Muscle of leg (tissue), 11 donors: ENCODE measurements around the gene CD46. TPM values are rescaled to one million over a fixed set of nuclear protein-coding genes. Genes with fewer than 3 reads are reported as not detected.

Experiments used
- DNase-seq: peaks from one replicate; pipeline ENCODE4 v3.0.0; 2013
- H3K27ac ChIP-seq: one replicate; pipeline ENCODE4 v1.5.1; 2013; ENCODE audit warnings: mild to moderate bottlenecking, low read length, control low read depth
- H3K27me3 ChIP-seq: one replicate; pipeline ENCODE4 v1.6.1; 2013; ENCODE audit warnings: low read length; ENCODE audit not compliant: control insufficient read depth, insufficient read depth
- H3K36me3 ChIP-seq: one replicate; pipeline ENCODE4 v1.6.1; 2013; ENCODE audit warnings: low read length; ENCODE audit not compliant: control insufficient read depth, insufficient read depth
- H3K4me1 ChIP-seq: one replicate; pipeline ENCODE4 v1.6.1; 2013; ENCODE audit warnings: low read length; ENCODE audit not compliant: control insufficient read depth, insufficient read depth
- H3K4me3 ChIP-seq: one replicate; pipeline ENCODE4 v1.5.1; 2013; ENCODE audit warnings: low read length, control low read depth
- H3K9me3 ChIP-seq: replicated peaks from 2 replicates; pipeline ENCODE4 v1.6.1; 2013; ENCODE audit warnings: low read depth, low read length; ENCODE audit not compliant: control insufficient read depth
- WGBS: methylation state at CpG from one replicate; pipeline ENCODE4 v1.1.5; 2013; ENCODE audit warnings: missing lambda C conversion rate; ENCODE audit not compliant: insufficient coverage; 5-methylcytosine and 5-hydroxymethylcytosine counted together
- polyA plus RNA-seq, 8 donors: library from polyadenylated mRNA; unstranded; fragments of 120-200 nt; gene quantifications; one replicate each; pipeline versions ENCODE4 v1.2.1 to v1.2.3, GENCODE V29; 2013; ENCODE audit warnings: inconsistent platforms in 1 of 8, low replicate concordance in 1 of 8; ENCODE audit not compliant: insufficient read length in 8 of 8, insufficient read depth in 1 of 8
- total RNA-seq: library from RNA; stranded (reverse); fragments of 120-200 nt; gene quantifications from one replicate; pipeline ENCODE4 v1.2.4, GENCODE V29; 2013

CD46 gene
- total and polyA plus RNA-seq, 9 donors = 52.1 to 97.3 (median 77.3) TPM

- Histone ChIP-seq H3K4me3 (no peak overlapping the region), H3K9me3 (no peaks in the 10 kb centered on the region), H3K4me1 (no peaks in the 10 kb centered on the region), H3K27me3 (no peaks in the 10 kb centered on the region), H3K27ac (no peak overlapping the region), H3K36me3 (peaks cover 27% of the 10 kb centered on the region)
- 91% methylated on average over 4 of the region's 8 CpGs for WGBS
- no peak for DNase-seq
These were observed 59.5 kb downstream of the CD46 start for GRCh38 chr1:207811319-207811718.

GRCh38 chr1:207811920-207812720 lies 60.3 kb downstream of the CD46 start:
- Histone ChIP-seq H3K4me1 (no peaks in the 10 kb centered on the region), H3K27me3 (no peaks in the 10 kb centered on the region), H3K9me3 (no peaks in the 10 kb centered on the region), H3K4me3 (no peak overlapping the region), H3K27ac (no peak overlapping the region), H3K36me3 (peaks cover 34% of the 10 kb centered on the region)
- WGBS = 85% methylated on average over 12 of the region's 16 CpGs
- no peak for DNase-seq

GRCh38 chr1:207812778-207813511 lies 61.1 kb downstream of the CD46 start:
- no peak for DNase-seq
- Histone ChIP-seq H3K36me3 (peaks cover 28% of the 10 kb centered on the region), H3K9me3 (no peaks in the 10 kb centered on the region), H3K27ac (no peak overlapping the region), H3K4me3 (no peak overlapping the region), H3K27me3 (no peaks in the 10 kb centered on the region), H3K4me1 (no peaks in the 10 kb centered on the region)
- WGBS = 94% methylated on average over 8 of the region's 10 CpGs

GRCh38 chr1:207813512-207813881 lies 61.6 kb downstream of the CD46 start:
- no peak for DNase-seq
- Histone ChIP-seq H3K36me3 (peaks cover 30% of the 10 kb centered on the region), H3K4me1 (no peaks in the 10 kb centered on the region), H3K27me3 (no peaks in the 10 kb centered on the region), H3K27ac (no peak overlapping the region), H3K4me3 (no peak overlapping the region), H3K9me3 (no peaks in the 10 kb centered on the region)
- 75% methylated on average over 1 of the region's 3 CpGs for WGBS

- Histone ChIP-seq H3K4me1 (no peaks in the 10 kb centered on the region), H3K36me3 (peaks cover 33% of the 10 kb centered on the region), H3K27ac (no peak overlapping the region), H3K4me3 (no peak overlapping the region), H3K27me3 (no peaks in the 10 kb centered on the region), H3K9me3 (no peaks in the 10 kb centered on the region)
- 70% methylated on average over 2 of the region's 3 CpGs for WGBS
- DNase-seq = no peak
These were observed 62.1 kb downstream of the CD46 start for GRCh38 chr1:207813946-207814345.

GRCh38 chr1:207814469-207814868 lies 62.6 kb downstream of the CD46 start:
- peaks cover 33% of the 10 kb centered on the region for H3K36me3 ChIP-seq
- no peak for DNase-seq
- H3K9me3 ChIP-seq = no peaks in the 10 kb centered on the region
- WGBS = 74% methylated on average over 3 of the region's 4 CpGs
- no peaks in the 10 kb centered on the region for H3K4me1 ChIP-seq
- no peaks in the 10 kb centered on the region for H3K27me3 ChIP-seq
- no peak overlapping the region for H3K27ac ChIP-seq
- no peak overlapping the region for H3K4me3 ChIP-seq

DNA sequence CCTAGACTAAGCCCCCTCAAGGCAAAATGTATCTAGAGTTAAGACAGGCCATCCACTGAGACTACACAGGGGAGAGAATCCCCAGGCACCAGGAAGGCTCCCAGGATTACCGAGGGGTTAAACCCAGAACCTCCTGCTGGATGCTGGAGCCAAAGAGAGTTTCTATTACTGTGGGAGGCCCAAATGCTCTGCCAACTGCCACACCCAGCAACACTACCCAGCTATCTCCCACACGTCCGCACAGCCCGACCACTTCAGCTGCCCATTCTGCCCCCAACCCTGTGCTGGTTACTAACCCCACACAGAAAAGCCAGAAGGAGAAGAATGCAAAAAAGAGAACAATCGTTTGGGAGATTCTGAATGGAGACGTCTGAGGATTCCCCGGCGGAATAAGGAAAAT lies 63.6 kb downstream of the CD46 start:
- peaks cover 33% of the 10 kb centered on the region for H3K36me3 ChIP-seq
- H3K27me3 ChIP-seq = no peaks in the 10 kb centered on the region
- no peaks in the 10 kb centered on the region for H3K4me1 ChIP-seq
- no peak overlapping the region for H3K4me3 ChIP-seq
- H3K9me3 ChIP-seq = no peaks in the 10 kb centered on the region
- WGBS = 70% methylated on average over 4 of the region's 8 CpGs
- no peak for DNase-seq
- no peak overlapping the region for H3K27ac ChIP-seq

DNA sequence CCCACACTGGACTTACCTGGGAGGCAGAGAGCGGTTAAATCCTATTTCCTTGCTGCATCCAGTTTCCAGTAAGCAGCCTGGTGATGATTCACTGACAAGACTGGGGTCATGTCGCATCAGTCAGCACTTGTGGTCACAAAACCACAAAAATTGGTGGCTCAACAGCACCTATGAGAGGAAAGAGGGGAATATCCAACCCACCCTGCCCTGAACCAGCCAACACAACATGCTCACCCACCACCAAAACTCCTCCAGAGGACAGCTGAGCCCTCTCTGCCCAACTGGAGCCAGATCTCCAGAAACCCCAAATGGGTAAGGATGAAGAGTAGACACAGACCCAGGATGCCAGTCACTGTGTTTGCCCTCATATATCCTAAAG lies 64.0 kb downstream of the CD46 start:
- no peaks in the 10 kb centered on the region for H3K27me3 ChIP-seq
- no peak overlapping the region for H3K4me3 ChIP-seq
- no peaks in the 10 kb centered on the region for H3K9me3 ChIP-seq
- DNase-seq = no peak
- no peak overlapping the region for H3K27ac ChIP-seq
- peaks cover 33% of the 10 kb centered on the region for H3K36me3 ChIP-seq
- H3K4me1 ChIP-seq = no peaks in the 10 kb centered on the region
- WGBS = 100% methylated on average over 1 of the region's 2 CpGs

- Histone ChIP-seq H3K36me3 (peaks cover 33% of the 10 kb centered on the region), H3K27ac (no peak overlapping the region), H3K4me3 (no peak overlapping the region), H3K27me3 (no peaks in the 10 kb centered on the region), H3K4me1 (no peaks in the 10 kb centered on the region), H3K9me3 (no peaks in the 10 kb centered on the region)
- 97% methylated on average over 4 of the region's 7 CpGs for WGBS
- DNase-seq = no peak
These were observed 65.3 kb downstream of the CD46 start for GRCh38 chr1:207817166-207817565.

- no peak for DNase-seq
- no peaks in the 10 kb centered on the region for H3K9me3 ChIP-seq
- peaks cover 33% of the 10 kb centered on the region for H3K36me3 ChIP-seq
- H3K4me1 ChIP-seq = no peaks in the 10 kb centered on the region
- H3K27me3 ChIP-seq = no peaks in the 10 kb centered on the region
- over 99% methylated on average over 15 of the region's 48 CpGs for WGBS
- no peak overlapping the region for H3K4me3 ChIP-seq
- no peak overlapping the region for H3K27ac ChIP-seq
These were observed 66.2 kb downstream of the CD46 start for GRCh38 chr1:207817778-207818751.
